Neuronal stem cell (in vitro differentiated cells): ENCODE measurements around the gene TVP23A.

Experiments used
- DNase-seq: peaks from one replicate; pipeline ENCODE4 v3.0.0-alpha.2; 2013; ENCODE audit warnings: low spot score
- H2AFZ ChIP-seq: one replicate; pipeline ENCODE4 v1.6.1; 2013; ENCODE audit warnings: mild to moderate bottlenecking, low read length, inconsistent platforms
- H2AK5ac ChIP-seq: 2 replicates; pipeline ENCODE4 v1.6.1; 2013; ENCODE audit warnings: low read depth, mild to moderate bottlenecking, inconsistent platforms, low read length, moderate library complexity, mixed read lengths
- H2BK120ac ChIP-seq: 2 replicates; pipeline ENCODE4 v1.6.1; 2013; ENCODE audit warnings: low read depth, mild to moderate bottlenecking, inconsistent platforms, low read length, moderate library complexity, mixed read lengths
- H2BK12ac ChIP-seq: one replicate; pipeline ENCODE4 v1.6.1; 2013; ENCODE audit warnings: low read length, inconsistent platforms
- H2BK15ac ChIP-seq: 2 replicates; pipeline ENCODE4 v1.6.1; 2013; ENCODE audit warnings: mild to moderate bottlenecking, low read length, inconsistent platforms, mixed read lengths
- H2BK5ac ChIP-seq: one replicate; pipeline ENCODE4 v1.6.1; 2013; ENCODE audit warnings: inconsistent platforms, mild to moderate bottlenecking, low read length, moderate library complexity
- H3K14ac ChIP-seq: one replicate; pipeline ENCODE4 v1.6.1; 2013; ENCODE audit warnings: low read length, inconsistent platforms
- H3K18ac ChIP-seq: 2 replicates; pipeline ENCODE4 v1.6.1; 2013; ENCODE audit warnings: low read length, inconsistent platforms
- H3K23ac ChIP-seq: 2 replicates; pipeline ENCODE4 v1.6.1; 2013; ENCODE audit warnings: low read depth, mild to moderate bottlenecking, mixed read lengths, low read length, inconsistent platforms; ENCODE audit not compliant: poor library complexity
- H3K27ac ChIP-seq: replicated peaks from 3 replicates; pipeline ENCODE4 v1.5.1; 2013; ENCODE audit warnings: low read length, inconsistent platforms
- H3K27me3 ChIP-seq, 3 experiments: 2 replicates each; pipeline ENCODE4 v1.6.1; 2013; ENCODE audit warnings: low read length in 3 of 3, mild to moderate bottlenecking in 2 of 3, inconsistent platforms in 1 of 3, low read depth in 1 of 3, mixed read lengths in 1 of 3, moderate library complexity in 1 of 3; ENCODE audit not compliant: control insufficient read depth in 3 of 3, insufficient read depth in 3 of 3
- H3K36me3 ChIP-seq, 2 donors: replicated peaks in 1 of 2; 2 replicates each; pipeline ENCODE4 v1.6.1; 2013; ENCODE audit warnings: low read length in 2 of 2; ENCODE audit not compliant: control insufficient read depth in 2 of 2, insufficient read depth in 2 of 2
- H3K4ac ChIP-seq: 2 replicates; pipeline ENCODE4 v1.6.1; 2013; ENCODE audit warnings: inconsistent platforms, mild to moderate bottlenecking, low read length, moderate library complexity
- H3K4me1 ChIP-seq, 2 donors: 1 replicate in 1 of 2; 2 replicates in 1 of 2; pipeline ENCODE4 v1.6.1; 2013; ENCODE audit warnings: low read length in 2 of 2, low read depth in 1 of 2; ENCODE audit not compliant: control insufficient read depth in 2 of 2, insufficient read depth in 1 of 2
- H3K4me2 ChIP-seq: one replicate; pipeline ENCODE4 v1.6.1; 2013; ENCODE audit warnings: mild to moderate bottlenecking, low read length, inconsistent platforms; ENCODE audit not compliant: insufficient read depth, poor library complexity, severe bottlenecking
- H3K4me3 ChIP-seq, 2 donors: 2 replicates each; pipeline ENCODE4 v1.5.1; 2013; ENCODE audit warnings: low read length in 2 of 2, mild to moderate bottlenecking in 2 of 2, inconsistent platforms in 1 of 2, moderate library complexity in 1 of 2
- H3K79me1 ChIP-seq: one replicate; pipeline ENCODE4 v1.6.1; 2013; ENCODE audit warnings: low read depth, mild to moderate bottlenecking, inconsistent platforms, low read length, moderate library complexity
- H3K9ac ChIP-seq: one replicate; pipeline ENCODE4 v1.6.1; 2013; ENCODE audit warnings: mild to moderate bottlenecking, low read depth, low read length, inconsistent platforms; ENCODE audit not compliant: poor library complexity
- H3K9me3 ChIP-seq, 2 donors: replicated peaks in 1 of 2; 2 replicates each; pipeline versions ENCODE3 to v1.6.1; 2013; ENCODE audit warnings: low read length in 2 of 2, mild to moderate bottlenecking in 2 of 2, inconsistent platforms in 1 of 2, low read depth in 1 of 2, mixed read lengths in 1 of 2, moderate library complexity in 1 of 2; ENCODE audit not compliant: control insufficient read depth in 2 of 2, insufficient read depth in 1 of 2
- H4K8ac ChIP-seq: one replicate; pipeline ENCODE4 v1.6.1; 2013; ENCODE audit warnings: low read depth, mild to moderate bottlenecking, inconsistent platforms, low read length, moderate library complexity
- H4K91ac ChIP-seq: one replicate; pipeline ENCODE4 v1.6.1; 2013; ENCODE audit warnings: low read length, low read depth, mild to moderate bottlenecking, inconsistent platforms; ENCODE audit not compliant: poor library complexity
- WGBS, 2 donors: extraction: QIAGEN DNeasy Blood & Tissue Kit; methylation state at CpG; one replicate each; pipeline ENCODE4 v1.1.7; 2013; ENCODE audit warnings: missing lambda C conversion rate in 2 of 2, mixed read lengths in 1 of 2; ENCODE audit not compliant: insufficient read length in 2 of 2, insufficient replicate concordance in 1 of 2; ENCODE audit errors: extremely low coverage in 2 of 2; 5-methylcytosine and 5-hydroxymethylcytosine counted together

TVP23A gene

DNA sequence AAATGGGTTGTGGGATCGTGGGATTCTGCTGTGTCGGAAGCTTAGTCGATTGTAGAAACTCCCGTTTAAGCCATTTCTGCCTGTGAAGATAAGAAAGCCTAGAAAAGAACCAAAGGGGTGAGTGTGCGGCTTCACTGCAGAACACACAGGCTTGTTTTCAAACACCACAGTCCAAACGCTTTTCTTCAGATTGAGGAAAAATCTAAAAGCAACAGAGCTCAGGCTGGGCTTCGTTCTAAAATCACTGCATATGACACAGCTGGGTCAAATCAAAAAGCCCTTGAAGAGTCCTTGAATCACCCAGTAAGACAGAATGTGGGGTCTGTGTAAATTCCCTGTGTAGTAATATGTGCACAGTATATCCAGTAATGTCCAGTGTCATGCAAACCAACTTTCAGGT, 49.2 kb downstream of the TVP23A start:
- Histone ChIP-seq H2AK5ac (no peak overlapping the region), H3K4ac (no peak overlapping the region), H3K36me3 (peaks cover 21 to 32% of the 10 kb centered on the region in 2 donors), H3K9me3 (no peaks in the 10 kb centered on the region), H3K4me1 (no peaks in the 10 kb centered on the region), H3K23ac (no peak overlapping the region), H3K9ac (no peak overlapping the region), H3K4me3 (no peak overlapping the region), H3K27me3 (peaks cover 0 to 2% (median 0%) of the 10 kb centered on the region in 3 experiments), H2BK15ac (no peak overlapping the region), H4K91ac (no peak overlapping the region), H2BK5ac (no peak overlapping the region), H2AFZ (no peak overlapping the region), H2BK120ac (no peak overlapping the region), H3K27ac (no peak overlapping the region), H2BK12ac (no peak overlapping the region), H4K8ac (no peak overlapping the region), H3K79me1 (peaks cover 2% of the 10 kb centered on the region), H3K18ac (no peak overlapping the region), H3K4me2 (no peak overlapping the region), H3K14ac (no peak overlapping the region)
- DNase-seq, result no peak
- WGBS, 2 donors, result no CpG with 5 or more reads among the region's 7 CpGs

DNA sequence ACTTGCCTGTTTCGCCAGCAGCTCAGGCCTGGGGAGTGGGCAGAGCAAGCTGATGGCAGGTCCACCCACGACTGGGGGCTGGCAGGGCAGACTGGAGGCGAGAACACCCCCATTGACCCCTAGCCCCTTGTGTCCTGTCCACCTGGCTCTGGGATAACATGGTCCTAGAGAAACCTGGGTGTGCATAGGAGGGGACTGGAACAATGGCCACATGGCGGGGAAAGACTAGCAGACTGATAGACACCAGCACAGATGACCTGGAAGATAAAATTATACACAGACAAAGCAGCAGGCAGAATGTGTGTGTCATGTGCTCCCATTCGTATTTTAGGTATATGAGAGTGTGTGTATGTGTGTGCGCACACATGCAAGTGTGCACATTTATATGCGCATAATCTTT, 51.5 kb downstream of the TVP23A start:
- Histone ChIP-seq H2BK120ac (no peak overlapping the region), H3K4me2 (no peak overlapping the region), H3K27ac (no peak overlapping the region), H3K36me3 (peaks cover 32 to 49% of the 10 kb centered on the region in 2 donors), H2BK5ac (no peak overlapping the region), H3K9me3 (no peaks in the 10 kb centered on the region), H3K27me3 (peaks cover 0 to 2% (median 0%) of the 10 kb centered on the region in 3 experiments), H2AFZ (no peak overlapping the region), H3K14ac (no peak overlapping the region), H3K4me3 (peak overlapping the region in 1 of 2 donors; percentile 30), H3K18ac (peak overlapping the region; percentile 58), H2BK15ac (no peak overlapping the region), H3K79me1 (peaks cover 2% of the 10 kb centered on the region), H4K91ac (no peak overlapping the region), H3K9ac (peak overlapping the region; percentile 34), H3K4me1 (no peaks in the 10 kb centered on the region), H3K23ac (no peak overlapping the region), H3K4ac (peak overlapping the region; percentile 17), H2AK5ac (peak overlapping the region; percentile 74), H2BK12ac (no peak overlapping the region), H4K8ac (no peak overlapping the region)
- WGBS, 2 donors, result no CpG with 5 or more reads among the region's 7 CpGs
- DNase-seq, result no peak

DNA sequence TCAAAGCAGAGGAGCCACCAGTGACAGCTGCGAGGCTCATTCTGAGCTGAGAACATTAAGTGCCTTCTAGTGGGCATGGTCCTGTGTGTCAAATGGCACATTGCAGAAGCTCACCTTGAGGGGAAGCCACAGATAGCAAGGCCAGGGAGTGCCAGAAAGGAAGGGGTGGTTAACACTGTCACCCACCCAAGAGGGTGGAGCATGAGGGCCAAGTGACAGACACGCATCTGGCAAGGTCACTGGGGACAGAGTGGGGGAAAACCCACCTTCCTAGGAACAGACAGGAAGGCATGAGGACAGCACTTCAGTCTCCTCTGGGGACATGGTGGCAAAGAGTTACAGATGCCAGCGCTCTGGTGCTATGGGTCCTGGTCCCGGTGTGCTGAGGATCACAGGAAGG, 52.8 kb downstream of the TVP23A start:
- Histone ChIP-seq H3K9ac (no peak overlapping the region), H4K91ac (no peak overlapping the region), H2BK5ac (no peak overlapping the region), H3K4me3 (no peak overlapping the region), H3K18ac (no peak overlapping the region), H2BK120ac (no peak overlapping the region), H3K14ac (no peak overlapping the region), H4K8ac (no peak overlapping the region), H2AK5ac (no peak overlapping the region), H3K4ac (no peak overlapping the region), H3K27me3 (peaks cover 0 to 2% (median 0%) of the 10 kb centered on the region in 3 experiments), H3K27ac (no peak overlapping the region), H3K23ac (no peak overlapping the region), H3K36me3 (peaks cover 36 to 61% of the 10 kb centered on the region in 2 donors), H2BK12ac (no peak overlapping the region), H2AFZ (no peak overlapping the region), H2BK15ac (no peak overlapping the region), H3K9me3 (no peaks in the 10 kb centered on the region), H3K4me2 (no peak overlapping the region), H3K4me1 (no peaks in the 10 kb centered on the region), H3K79me1 (peaks cover 2% of the 10 kb centered on the region)
- WGBS, 2 donors, result no CpG with 5 or more reads among the region's 4 CpGs
- DNase-seq, result no peak

DNA sequence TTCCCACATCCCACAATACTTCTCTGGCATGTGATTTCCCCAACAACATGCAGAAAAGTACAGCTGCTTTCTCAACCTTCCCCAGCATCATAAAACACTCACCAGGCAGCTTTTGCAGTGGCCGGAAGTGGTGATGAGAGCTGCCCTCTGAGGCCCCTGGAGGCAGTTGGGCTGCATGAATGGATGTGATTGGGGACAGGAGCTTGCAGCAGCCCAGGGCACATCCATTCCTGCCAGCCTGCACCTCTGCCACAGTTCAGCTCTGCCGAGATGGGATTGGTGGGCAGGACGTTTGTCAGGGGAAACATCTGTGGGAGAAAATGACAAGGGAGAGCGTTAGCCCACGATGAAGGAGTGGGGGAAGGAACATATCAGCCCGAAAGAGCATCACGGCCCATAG, 55.1 kb downstream of the TVP23A start:
- no peaks in the 10 kb centered on the region for H3K4me1 ChIP-seq
- no peak overlapping the region for H2AK5ac ChIP-seq
- H3K14ac ChIP-seq, result no peak overlapping the region
- WGBS, 2 donors, result no CpG with 5 or more reads among the region's 7 CpGs
- peaks cover 2% of the 10 kb centered on the region for H3K79me1 ChIP-seq
- no peak overlapping the region for H4K8ac ChIP-seq
- H4K91ac ChIP-seq, result no peak overlapping the region
- H3K4me2 ChIP-seq, result no peak overlapping the region
- H3K9me3 ChIP-seq, result no peaks in the 10 kb centered on the region
- peaks cover 0 to 2% (median 0%) of the 10 kb centered on the region in 3 experiments for H3K27me3 ChIP-seq
- no peak overlapping the region for H2BK12ac ChIP-seq
- no peak overlapping the region for H3K27ac ChIP-seq
- H3K36me3 ChIP-seq, result peaks cover 49 to 70% of the 10 kb centered on the region in 2 donors
- H2BK5ac ChIP-seq, result no peak overlapping the region
- no peak overlapping the region for H3K4ac ChIP-seq
- H3K9ac ChIP-seq, result no peak overlapping the region
- H2AFZ ChIP-seq, result no peak overlapping the region
- H3K23ac ChIP-seq, result no peak overlapping the region
- no peak overlapping the region for H2BK120ac ChIP-seq
- H3K4me3 ChIP-seq, result no peak overlapping the region
- no peak overlapping the region for H2BK15ac ChIP-seq
- DNase-seq, result no peak
- no peak overlapping the region for H3K18ac ChIP-seq
